IMR-90 (cell line): Measurements from ENCODE around the gene PRKCH.

Source experiments
- CEBPB ChIP-seq: IDR thresholded peaks from 2 replicates; pipeline ENCODE4 v1.6.1; 2012; ENCODE audit warnings: low read depth, low read length, improper control_type of control experiment
- MXI1 ChIP-seq: IDR thresholded peaks from 2 replicates; pipeline ENCODE4 v1.6.1; 2012; ENCODE audit warnings: low read depth, mild to moderate bottlenecking, low read length, moderate library complexity, borderline replicate concordance
- POLR2A ChIP-seq: IDR thresholded peaks from 2 replicates; pipeline ENCODE4 v1.6.1; 2012; ENCODE audit warnings: mild to moderate bottlenecking, low read depth, low read length
- TF ChIP-seq, protein P1 (sequence below): conservative IDR thresholded peaks from 2 replicates; pipeline ENCODE4 v1.5.1; 2012; ENCODE audit warnings: mild to moderate bottlenecking, low read depth, low read length, improper control_type of control experiment
- TF ChIP-seq, protein P2 (sequence below): fragments of 150-350 bp; IDR thresholded peaks from 2 replicates; pipeline ENCODE4 v1.6.1; 2017; ENCODE audit warnings: mild to moderate bottlenecking, antibody characterized with exemption, low read length, low read depth

DNA sequence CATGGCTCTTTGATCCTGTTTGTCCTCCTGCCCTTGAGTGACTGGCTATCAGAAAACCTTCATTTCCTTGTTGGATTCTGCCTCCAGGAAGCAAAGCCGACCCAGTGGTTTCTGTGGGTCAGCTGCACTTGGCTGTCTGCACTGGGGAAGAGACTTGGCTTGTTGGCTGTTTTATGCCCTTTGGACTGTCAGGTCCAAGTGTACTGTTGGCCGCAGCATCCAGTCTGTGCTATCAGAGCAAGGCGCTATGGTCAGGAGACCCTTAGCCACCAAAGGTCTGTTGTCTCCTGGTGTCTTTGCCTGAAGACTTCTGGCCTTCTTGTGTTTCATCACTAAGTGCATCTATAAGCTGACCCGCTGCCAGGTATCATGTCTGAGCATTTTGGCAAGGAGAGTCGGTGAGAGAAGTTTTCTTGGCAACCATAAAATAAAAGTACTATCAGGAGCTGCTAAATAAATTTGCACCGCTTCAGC is 196.6 kb downstream of the PRKCH start:
- TF ChIP-seq, protein P1, sequence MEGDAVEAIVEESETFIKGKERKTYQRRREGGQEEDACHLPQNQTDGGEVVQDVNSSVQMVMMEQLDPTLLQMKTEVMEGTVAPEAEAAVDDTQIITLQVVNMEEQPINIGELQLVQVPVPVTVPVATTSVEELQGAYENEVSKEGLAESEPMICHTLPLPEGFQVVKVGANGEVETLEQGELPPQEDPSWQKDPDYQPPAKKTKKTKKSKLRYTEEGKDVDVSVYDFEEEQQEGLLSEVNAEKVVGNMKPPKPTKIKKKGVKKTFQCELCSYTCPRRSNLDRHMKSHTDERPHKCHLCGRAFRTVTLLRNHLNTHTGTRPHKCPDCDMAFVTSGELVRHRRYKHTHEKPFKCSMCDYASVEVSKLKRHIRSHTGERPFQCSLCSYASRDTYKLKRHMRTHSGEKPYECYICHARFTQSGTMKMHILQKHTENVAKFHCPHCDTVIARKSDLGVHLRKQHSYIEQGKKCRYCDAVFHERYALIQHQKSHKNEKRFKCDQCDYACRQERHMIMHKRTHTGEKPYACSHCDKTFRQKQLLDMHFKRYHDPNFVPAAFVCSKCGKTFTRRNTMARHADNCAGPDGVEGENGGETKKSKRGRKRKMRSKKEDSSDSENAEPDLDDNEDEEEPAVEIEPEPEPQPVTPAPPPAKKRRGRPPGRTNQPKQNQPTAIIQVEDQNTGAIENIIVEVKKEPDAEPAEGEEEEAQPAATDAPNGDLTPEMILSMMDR = no peak
- TF ChIP-seq POLR2A (no peak), CEBPB (no peak), MXI1 (no peak)
- TF ChIP-seq, protein P2, sequence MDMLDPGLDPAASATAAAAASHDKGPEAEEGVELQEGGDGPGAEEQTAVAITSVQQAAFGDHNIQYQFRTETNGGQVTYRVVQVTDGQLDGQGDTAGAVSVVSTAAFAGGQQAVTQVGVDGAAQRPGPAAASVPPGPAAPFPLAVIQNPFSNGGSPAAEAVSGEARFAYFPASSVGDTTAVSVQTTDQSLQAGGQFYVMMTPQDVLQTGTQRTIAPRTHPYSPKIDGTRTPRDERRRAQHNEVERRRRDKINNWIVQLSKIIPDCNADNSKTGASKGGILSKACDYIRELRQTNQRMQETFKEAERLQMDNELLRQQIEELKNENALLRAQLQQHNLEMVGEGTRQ = no peak
